ENCODE data around the gene HOXB9.
A peak's percentile ranks its signal among the peaks of the same experiment; 100 is the strongest.

HOXB9 gene

GRCh38 chr17:48626245-48627117, at the start of gene HOXB9:
Gene HOXB9 (minus strand): TSS chr17:48626358. CDS start chr17:48626269, 89 bp downstream.
- DNase-seq, result no peak

DNA sequence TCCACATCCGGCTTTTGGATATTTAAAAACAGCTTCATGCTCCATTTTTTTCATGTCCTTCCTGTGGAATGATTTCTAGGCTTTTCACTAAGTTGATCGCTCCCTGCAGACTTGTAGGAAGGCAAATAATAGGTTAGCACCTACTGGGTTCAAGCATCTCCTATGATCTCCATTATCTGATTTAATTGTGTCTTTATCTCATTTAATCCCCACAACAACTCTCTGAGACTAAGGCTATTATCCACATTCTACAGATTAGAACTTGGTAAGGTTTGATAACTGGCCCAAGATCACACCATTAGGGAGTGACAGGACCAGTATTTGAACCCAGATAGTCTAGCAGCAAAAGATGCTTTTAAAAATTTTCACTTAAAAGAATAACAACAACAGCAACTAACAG, 46.2 kb upstream of the HOXB9 start:
- no peak for DNase-seq

DNA sequence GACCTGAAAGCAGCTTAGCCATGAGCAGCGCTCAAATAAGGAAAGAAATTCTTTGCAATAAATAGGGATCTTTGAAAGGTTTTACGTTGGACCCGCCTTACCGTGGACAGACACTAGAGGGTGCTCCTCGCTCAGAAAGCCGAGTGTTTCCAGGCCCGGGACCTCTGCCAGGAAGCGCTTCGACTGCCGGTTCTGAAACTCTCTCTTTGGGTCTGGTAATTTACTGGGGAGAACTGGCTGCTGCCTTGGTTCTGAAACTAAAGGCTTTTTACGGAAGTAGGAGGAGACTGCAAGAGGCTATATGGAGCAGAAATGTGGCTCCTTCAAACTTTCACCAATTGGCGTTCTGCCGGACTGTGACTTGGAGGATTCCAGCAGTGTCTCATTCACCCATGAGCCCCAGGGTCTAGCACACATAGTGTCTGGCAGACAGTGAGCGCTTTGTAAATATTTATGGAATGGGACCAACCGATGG, 45.6 kb upstream of the HOXB9 start:
- DNase-seq, result peak; percentile 33

- peak; percentile 5 for DNase-seq
Observed at GRCh38 chr17:48663134-48663924, 37.2 kb upstream of the HOXB9 start.

GRCh38 chr17:48655913-48656312, 29.8 kb upstream of the HOXB9 start:
- DNase-seq, result no peak

- no peak for DNase-seq
Observed at GRCh38 chr17:48649741-48650140, 23.6 kb upstream of the HOXB9 start.

- no peak for DNase-seq
Observed at GRCh38 chr17:48647963-48648245, 21.7 kb upstream of the HOXB9 start.

GRCh38 chr17:48647103-48647962, 21.2 kb upstream of the HOXB9 start:
- DNase-seq, result no peak

DNA sequence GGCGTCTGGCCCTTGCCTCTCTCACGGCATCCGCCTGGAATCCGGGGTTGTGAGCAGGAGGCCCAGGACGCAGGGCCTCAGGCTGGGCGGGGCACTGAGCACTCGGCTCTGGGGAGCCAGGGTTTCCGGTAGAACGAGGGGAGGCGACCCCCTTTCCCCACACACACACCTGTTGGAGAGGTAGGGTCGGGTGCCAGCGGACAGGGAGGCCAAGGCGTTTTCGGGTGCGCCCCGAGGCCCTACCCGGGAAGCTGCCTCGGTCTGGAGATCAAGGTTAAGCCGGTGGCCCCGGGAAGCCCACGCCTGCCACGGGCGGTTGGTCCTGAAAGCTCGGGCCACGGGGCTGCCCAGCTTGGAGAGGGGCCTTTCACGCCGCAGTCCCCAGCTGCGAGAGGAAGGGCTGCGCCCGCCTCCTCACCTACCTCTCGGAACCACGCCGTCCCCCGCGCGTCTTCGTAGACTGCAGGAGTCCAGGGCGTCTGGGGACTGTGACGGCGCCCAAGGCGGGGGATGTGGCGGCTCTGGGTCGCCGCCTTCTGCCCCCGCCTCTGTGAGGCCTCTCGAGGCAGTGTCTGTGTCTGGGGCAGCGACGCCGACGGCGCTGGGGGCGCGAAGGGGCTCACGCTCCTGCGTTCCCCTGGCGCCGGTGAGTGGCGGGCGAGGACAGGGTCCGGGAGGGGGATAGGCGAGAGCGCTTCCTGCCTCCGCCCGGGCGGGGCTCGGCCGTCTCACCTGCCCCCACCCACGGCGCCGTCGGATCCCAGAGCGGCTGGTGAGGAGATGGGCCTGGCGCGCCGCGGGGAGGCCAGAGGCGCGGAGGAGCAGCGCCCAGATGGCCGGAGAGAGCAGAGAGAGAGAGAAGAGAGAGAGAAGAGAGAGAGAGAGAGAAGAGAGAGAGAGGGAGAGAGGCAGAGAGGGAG, 20.3 kb upstream of the HOXB9 start:
- DNase-seq, result no peak

DNA sequence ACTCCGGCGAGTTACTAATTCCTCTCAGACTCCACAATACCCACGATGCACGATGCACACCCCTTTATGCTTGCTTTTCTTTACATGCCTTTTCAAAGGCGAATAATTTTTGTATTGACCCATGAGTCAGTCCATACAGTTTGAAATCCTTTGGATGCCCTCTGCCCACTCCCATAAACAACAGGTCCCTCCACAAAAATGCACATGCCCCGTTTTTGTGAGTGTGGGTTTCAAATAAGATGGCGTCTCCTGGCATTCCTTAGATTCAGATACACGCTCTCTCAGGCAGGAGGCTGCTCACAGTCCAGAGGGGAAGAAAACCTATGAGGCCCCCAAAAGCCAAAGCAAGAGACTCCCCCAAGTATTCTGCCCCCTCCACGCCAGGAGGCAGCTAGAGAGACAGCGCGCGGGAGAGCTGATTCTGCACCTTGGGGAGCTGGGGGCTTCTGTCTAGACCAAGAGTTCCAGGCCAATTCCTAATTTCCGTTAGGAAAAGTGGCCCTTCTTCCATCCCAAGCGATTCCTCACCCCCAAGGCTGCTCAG, 19.6 kb upstream of the HOXB9 start:
- DNase-seq, result no peak

DNA sequence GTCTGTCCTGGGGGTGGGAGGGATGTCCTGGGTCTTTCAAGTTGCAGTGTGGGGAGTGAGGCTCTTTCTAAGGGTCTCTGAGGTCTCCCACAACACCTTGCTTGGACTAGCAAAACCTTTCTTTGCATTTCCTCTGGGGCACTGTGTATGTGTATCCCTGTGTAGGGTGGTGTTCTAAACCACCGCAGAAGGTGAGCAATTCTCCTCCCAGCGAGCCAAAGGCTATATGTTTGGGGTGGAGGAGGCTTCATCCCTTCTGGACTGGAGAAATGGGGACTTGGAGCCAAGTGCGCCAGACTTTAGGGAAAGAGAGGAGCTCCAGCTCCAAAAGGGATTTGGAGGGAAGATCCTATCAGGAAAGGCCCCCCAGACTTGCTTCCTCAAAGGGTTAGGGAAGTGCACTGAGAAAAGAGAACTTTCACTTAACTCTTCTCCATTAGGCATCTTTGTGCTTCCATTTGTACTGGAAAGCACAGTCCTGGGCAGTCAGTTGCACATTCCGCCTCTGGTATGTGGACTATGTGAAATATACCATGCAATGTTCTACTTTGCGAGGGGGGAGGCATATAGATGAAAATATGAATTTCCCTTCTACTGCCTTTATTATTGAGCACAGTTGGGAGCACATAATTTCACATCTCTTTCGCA, 18.9 kb upstream of the HOXB9 start:
- no peak for DNase-seq

DNA sequence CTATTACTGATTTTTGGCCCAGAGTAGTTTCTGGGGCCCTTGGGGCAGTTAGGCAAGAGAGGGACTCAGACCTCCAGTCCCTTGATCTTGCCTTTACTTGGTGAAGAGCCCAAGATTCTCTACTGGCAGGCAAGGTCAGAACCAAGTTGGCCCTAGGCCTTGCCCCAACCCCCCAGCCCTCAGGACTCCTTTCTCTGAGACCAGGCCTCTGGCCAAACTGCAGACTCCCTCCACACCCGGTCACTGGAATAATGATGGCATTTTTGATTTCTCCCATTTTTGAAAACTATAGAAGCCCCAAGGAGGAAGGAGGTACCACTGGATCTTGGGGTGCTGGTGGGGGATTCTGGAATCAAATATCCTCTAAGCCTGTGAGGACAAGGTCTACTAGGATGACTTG, 18.0 kb upstream of the HOXB9 start:
- DNase-seq, result no peak

- DNase-seq, result no peak
Observed at GRCh38 chr17:48643697-48644012, 17.5 kb upstream of the HOXB9 start.

GRCh38 chr17:48642843-48643696, 16.9 kb upstream of the HOXB9 start:
- DNase-seq, result no peak

GRCh38 chr17:48642059-48642842, 16.1 kb upstream of the HOXB9 start:
- DNase-seq, result no peak

DNA sequence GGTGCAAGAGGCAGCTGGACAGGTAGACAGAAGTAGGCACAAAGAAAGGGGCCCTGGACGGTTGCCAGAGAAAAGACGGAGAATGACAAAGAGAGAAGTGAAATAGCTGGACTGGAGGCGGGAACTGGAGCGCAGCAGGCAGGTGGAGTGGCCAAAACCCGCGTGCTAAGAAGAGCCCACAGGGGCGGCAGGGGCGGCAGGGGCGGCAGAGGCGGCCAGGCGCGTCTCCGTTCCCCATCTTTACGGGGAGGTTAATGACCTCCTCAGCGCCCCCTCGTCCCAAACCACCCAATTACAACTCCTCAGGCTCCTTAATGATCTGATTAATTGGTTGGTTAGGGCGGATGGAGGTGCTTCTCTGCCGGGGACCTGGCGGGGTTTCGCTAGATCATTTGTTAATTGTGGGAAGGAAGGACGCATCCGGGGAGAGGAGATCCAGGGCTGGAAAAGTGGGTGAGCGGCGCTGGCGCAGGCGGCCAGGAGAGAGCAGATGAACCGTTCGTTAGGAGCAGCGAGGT, 15.4 kb upstream of the HOXB9 start:
- no peak for DNase-seq

DNA sequence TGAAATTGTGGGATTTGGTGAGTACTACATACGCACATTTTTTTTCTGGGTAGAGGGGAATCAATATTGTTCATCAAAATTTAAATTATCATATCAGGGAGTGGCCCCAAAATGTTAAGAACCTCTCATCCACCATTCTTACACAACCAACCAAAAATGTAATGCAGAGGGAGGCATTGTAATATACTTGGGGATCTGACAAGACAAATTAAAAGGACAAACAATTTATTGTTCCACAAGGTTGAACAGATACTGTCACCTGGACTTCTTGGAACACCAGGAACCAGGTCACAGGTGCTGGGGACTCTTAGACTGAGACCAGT, 14.7 kb upstream of the HOXB9 start:
- no peak for DNase-seq

- no peak for DNase-seq
Observed at GRCh38 chr17:48639982-48640857, 14.1 kb upstream of the HOXB9 start.
